ENCODE results near the gene CELF1.

CELF1 gene

GRCh38 chr11:47477753-47478152, 75.2 kb downstream of the CELF1 start:
- Histone ChIP-seq H3K27ac (ENCODE audit: low read depth, low read length, poor library complexity, severe bottlenecking) (no peak overlapping the region), H4K20me1 (ENCODE audit: insufficient read depth, low read length) (no peaks in the 10 kb centered on the region)

GRCh38 chr11:47477323-47477722, 75.6 kb downstream of the CELF1 start:
- H3K4me1 ChIP-seq (ENCODE audit: insufficient read depth, low read length, severe bottlenecking) = no peaks in the 10 kb centered on the region
- no peak overlapping the region for H3K4me3 ChIP-seq (ENCODE audit: low read depth, low read length, poor library complexity, severe bottlenecking)
- H3K9me2 ChIP-seq (ENCODE audit: low read depth, low read length) = no peaks in the 10 kb centered on the region
- peaks cover 97% of the 10 kb centered on the region for H3K36me3 ChIP-seq (ENCODE audit: insufficient read depth, low read length)
- no peaks in the 10 kb centered on the region for H4K20me1 ChIP-seq (ENCODE audit: insufficient read depth, low read length)
- no peaks in the 10 kb centered on the region for H3K9me3 ChIP-seq (ENCODE audit: low read length)
- H3K27me3 ChIP-seq (ENCODE audit: insufficient read depth, low read length) = no peaks in the 10 kb centered on the region
- H2AFZ ChIP-seq (ENCODE audit: low read length) = no peak overlapping the region
- TF ChIP-seq CTCF (IDR thresholded peaks at IDR 0.05; ENCODE audit: low read length) = no peak
- TF ChIP-seq EZH2 (IDR thresholded peaks at IDR 0.05; ENCODE audit: borderline replicate concordance, low read length) = no peak
- H3K27ac ChIP-seq (ENCODE audit: low read depth, low read length, poor library complexity, severe bottlenecking) = no peak overlapping the region
- H3K9ac ChIP-seq (ENCODE audit: low read length) = no peak overlapping the region
- H3F3A ChIP-seq (ENCODE audit: insufficient read depth, low read length) = no peaks in the 10 kb centered on the region
- H3K79me2 ChIP-seq (ENCODE audit: insufficient read depth, low read length) = no peaks in the 10 kb centered on the region
- no peak overlapping the region for H3K4me2 ChIP-seq (ENCODE audit: low read length)

More at GRCh38 chr11:47477753-47478152, 75.2 kb downstream of the CELF1 start:
- H3K9ac ChIP-seq (ENCODE audit: low read length) = no peak overlapping the region
- TF ChIP-seq CTCF (IDR thresholded peaks at IDR 0.05; ENCODE audit: low read length) (no peak), EZH2 (IDR thresholded peaks at IDR 0.05; ENCODE audit: borderline replicate concordance, low read length) (no peak)
- no peak overlapping the region for H3K4me3 ChIP-seq (ENCODE audit: low read depth, low read length, poor library complexity, severe bottlenecking)
- H3F3A ChIP-seq (ENCODE audit: insufficient read depth, low read length) = no peaks in the 10 kb centered on the region
- no peaks in the 10 kb centered on the region for H3K9me2 ChIP-seq (ENCODE audit: low read depth, low read length)
- H3K27me3 ChIP-seq (ENCODE audit: insufficient read depth, low read length) = no peaks in the 10 kb centered on the region
- no peaks in the 10 kb centered on the region for H3K4me1 ChIP-seq (ENCODE audit: insufficient read depth, low read length, severe bottlenecking)
- no peaks in the 10 kb centered on the region for H3K9me3 ChIP-seq (ENCODE audit: low read length)
- no peak overlapping the region for H2AFZ ChIP-seq (ENCODE audit: low read length)
- H3K79me2 ChIP-seq (ENCODE audit: insufficient read depth, low read length) = no peaks in the 10 kb centered on the region
- H3K36me3 ChIP-seq (ENCODE audit: insufficient read depth, low read length) = peaks cover 97% of the 10 kb centered on the region
- no peak overlapping the region for H3K4me2 ChIP-seq (ENCODE audit: low read length)

- no peaks in the 10 kb centered on the region for H3K9me3 ChIP-seq (ENCODE audit: low read length)
- H3K79me2 ChIP-seq (ENCODE audit: insufficient read depth, low read length) = no peaks in the 10 kb centered on the region
- no peaks in the 10 kb centered on the region for H3K4me1 ChIP-seq (ENCODE audit: insufficient read depth, low read length, severe bottlenecking)
- H3K9ac ChIP-seq (ENCODE audit: low read length) = no peak overlapping the region
- no peak overlapping the region for H3K4me3 ChIP-seq (ENCODE audit: low read depth, low read length, poor library complexity, severe bottlenecking)
- no peaks in the 10 kb centered on the region for H4K20me1 ChIP-seq (ENCODE audit: insufficient read depth, low read length)
- no peaks in the 10 kb centered on the region for H3K27me3 ChIP-seq (ENCODE audit: insufficient read depth, low read length)
- no peaks in the 10 kb centered on the region for H3F3A ChIP-seq (ENCODE audit: insufficient read depth, low read length)
- peaks cover 93% of the 10 kb centered on the region for H3K36me3 ChIP-seq (ENCODE audit: insufficient read depth, low read length)
- H3K27ac ChIP-seq (ENCODE audit: low read depth, low read length, poor library complexity, severe bottlenecking) = no peak overlapping the region
- H3K9me2 ChIP-seq (ENCODE audit: low read depth, low read length) = no peaks in the 10 kb centered on the region
- TF ChIP-seq EZH2 (IDR thresholded peaks at IDR 0.05; ENCODE audit: borderline replicate concordance, low read length) = no peak
- TF ChIP-seq CTCF (IDR thresholded peaks at IDR 0.05; ENCODE audit: low read length) = no peak
- no peak overlapping the region for H3K4me2 ChIP-seq (ENCODE audit: low read length)
- no peak overlapping the region for H2AFZ ChIP-seq (ENCODE audit: low read length)
Observed at GRCh38 chr11:47470671-47471070, 82.3 kb downstream of the CELF1 start.
